GM23338 (cell line): ENCODE results near the gene GRIK1. TPM values are rescaled to one million over a fixed set of nuclear protein-coding genes. Genes with fewer than 3 reads are reported as not detected.

Source experiments
- ATAC-seq: fragments of 200-7000 bp; cut with Tn5 transposase; 3 replicates; pipeline ENCODE4 v1.9.1; 2020
- DNase-seq: peaks from one replicate; pipeline ENCODE4 v3.0.0-alpha.2; 2015; ENCODE audit warnings: low spot score
- H2AFZ ChIP-seq: fragments of 200-600 bp; sonication (generic); 2 replicates; pipeline ENCODE4 v1.8.0; 2016; ENCODE audit warnings: antibody characterized with exemption, mild to moderate bottlenecking, moderate library complexity
- H3F3A ChIP-seq: fragments of 200-600 bp; sonication (generic); replicated peaks from 2 replicates; pipeline ENCODE4 v1.8.0; 2017; ENCODE audit warnings: antibody characterized with exemption, mixed run types, low read depth
- H3K27ac ChIP-seq: fragments of 200-600 bp; sonication (generic); 2 replicates; pipeline ENCODE4 v1.6.1; 2016; ENCODE audit warnings: low read depth
- H3K27me3 ChIP-seq: fragments of 200-600 bp; sonication (generic); 2 replicates; pipeline ENCODE4 v1.8.0; 2016; ENCODE audit warnings: mild to moderate bottlenecking, mixed run types, moderate library complexity; ENCODE audit not compliant: insufficient read depth
- H3K36me3 ChIP-seq: fragments of 200-600 bp; sonication (generic); 2 replicates; pipeline ENCODE4 v1.8.0; 2016; ENCODE audit warnings: mild to moderate bottlenecking; ENCODE audit not compliant: insufficient read depth
- H3K4me1 ChIP-seq: fragments of 200-600 bp; sonication (generic); 2 replicates; pipeline ENCODE4 v1.8.0; 2016; ENCODE audit warnings: mild to moderate bottlenecking, moderate library complexity; ENCODE audit not compliant: insufficient read depth
- H3K4me2 ChIP-seq: fragments of 200-600 bp; sonication (generic); 2 replicates; pipeline ENCODE4 v1.7.1; 2017; ENCODE audit warnings: mixed run types
- H3K4me3 ChIP-seq: fragments of 200-600 bp; sonication (generic); 2 replicates; pipeline ENCODE4 v1.6.1; 2016; ENCODE audit warnings: mixed run types
- H3K79me2 ChIP-seq: fragments of 200-600 bp; sonication (generic); replicated peaks from 2 replicates; pipeline ENCODE4 v1.8.0; 2017; ENCODE audit warnings: mild to moderate bottlenecking; ENCODE audit not compliant: insufficient read depth
- H3K9me2 ChIP-seq: fragments of 200-600 bp; sonication (generic); 2 replicates; pipeline ENCODE4 v1.8.0; 2017; ENCODE audit not compliant: insufficient read depth
- H4K20me1 ChIP-seq: fragments of 200-600 bp; sonication (generic); replicated peaks from 2 replicates; pipeline ENCODE4 v1.8.0; 2017; ENCODE audit warnings: mild to moderate bottlenecking; ENCODE audit not compliant: insufficient read depth
- H3K27ac Mint-ChIP-seq: 2 replicates; pipeline ENCODE4 v1.8.0; 2020; ENCODE audit warnings: inconsistent platforms, mild to moderate bottlenecking, moderate library complexity, mixed read lengths
- H3K27me3 Mint-ChIP-seq: 3 replicates; pipeline ENCODE4 v1.8.0; 2022; ENCODE audit warnings: low read depth, mild to moderate bottlenecking, moderate library complexity, mixed read lengths, inconsistent platforms; ENCODE audit not compliant: insufficient read depth, poor library complexity
- H3K36me3 Mint-ChIP-seq: 3 replicates; pipeline ENCODE4 v1.8.0; 2021; ENCODE audit warnings: low read depth, mild to moderate bottlenecking, inconsistent platforms, moderate library complexity, mixed read lengths
- H3K4me1 Mint-ChIP-seq: 3 replicates; pipeline ENCODE4 v1.8.0; 2020; ENCODE audit warnings: mild to moderate bottlenecking, inconsistent platforms, mixed read lengths
- H3K4me3 Mint-ChIP-seq: 3 replicates; pipeline ENCODE4 v1.8.0; 2021; ENCODE audit warnings: moderate library complexity, mild to moderate bottlenecking, inconsistent platforms, mixed read lengths
- H3K9me3 Mint-ChIP-seq: 3 replicates; pipeline ENCODE4 v1.8.0; 2020; ENCODE audit warnings: moderate library complexity, mild to moderate bottlenecking, inconsistent platforms, mixed read lengths
- EZH2 ChIP-seq: fragments of 200-600 bp; sonication (generic); IDR thresholded peaks from one replicate; pipeline ENCODE4 v1.8.0; 2017; ENCODE audit warnings: antibody characterized with exemption, mild to moderate bottlenecking, low read depth; ENCODE audit not compliant: unreplicated experiment
- EZH2phosphoT487 ChIP-seq: fragments of 200-600 bp; sonication (generic); IDR thresholded peaks from one replicate; pipeline ENCODE4 v1.8.1; 2018; ENCODE audit warnings: antibody characterized with exemption; ENCODE audit not compliant: unreplicated experiment
- POLR2AphosphoS5 ChIP-seq: IDR thresholded peaks from 2 replicates; pipeline ENCODE4 v1.6.1; 2016; ENCODE audit warnings: antibody characterized with exemption, low read depth
- STAT1 ChIP-seq: IDR thresholded peaks from one replicate; pipeline ENCODE4 v1.6.1; 2016; ENCODE audit warnings: antibody characterized with exemption; ENCODE audit not compliant: unreplicated experiment
- ZNF331 ChIP-seq: fragments of 250-450 bp; sonication (Bioruptor Pico); IDR thresholded peaks from 2 replicates; pipeline ENCODE4 v1.5.0; 2020; ENCODE audit warnings: low read depth, mild to moderate bottlenecking, moderate library complexity
- polyA plus RNA-seq: library from polyadenylated mRNA; unstranded; fragments of >200 nt; fragmentation: Nextera tagmentation; extraction: Ambion mirVana; gene quantifications from 2 replicates; pipeline ENCODE4 v1.2.1, GENCODE V29; 2016
- total RNA-seq: library from RNA; depleted of rRNA; stranded (reverse); fragments of >200 nt; shearing (Covaris generic); gene quantifications from 2 replicates; pipeline ENCODE4 v1.2.3, GENCODE V29; 2014
- TF ChIP-seq, protein P1 (sequence below): fragments of 250-450 bp; sonication (Bioruptor Pico); IDR thresholded peaks from 2 replicates; pipeline ENCODE4 v1.5.0; 2020; ENCODE audit warnings: mild to moderate bottlenecking, moderate library complexity

The GRIK1 gene
- total and polyA plus RNA-seq, 2 experiments from 2014 or later, result 0.18 to 0.42 TPM

DNA sequence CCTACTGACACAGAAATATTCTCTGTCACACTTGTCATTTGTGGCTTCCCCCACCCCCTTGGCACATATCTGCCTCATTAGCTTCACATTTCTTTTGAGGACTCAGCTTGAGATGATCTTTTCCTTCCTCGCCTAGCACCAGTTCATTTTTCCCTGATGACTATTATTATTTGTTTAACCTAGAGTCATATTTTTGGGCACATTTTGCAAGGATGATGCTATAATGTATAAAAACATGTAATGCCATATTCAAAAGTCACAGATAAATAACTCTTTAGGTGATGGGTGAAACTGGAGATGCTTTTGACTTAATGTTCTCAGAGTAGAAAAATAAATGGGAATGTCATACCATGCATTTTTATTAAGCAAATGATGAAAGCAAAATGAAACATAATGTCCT lies 438.3 kb downstream of the GRIK1 start:
- Histone ChIP-seq H3K36me3 (peaks cover 3% of the 10 kb centered on the region; the same call in 1 of the 2 replicates), H3K4me2 (no peak overlapping the region), H2AFZ (no peak overlapping the region), H4K20me1 (no peaks in the 10 kb centered on the region), H3K79me2 (no peaks in the 10 kb centered on the region), H3K4me3 (no peak overlapping the region), H3F3A (no peaks in the 10 kb centered on the region), H3K9me2 (peaks cover 17% of the 10 kb centered on the region), H3K27ac (no peak overlapping the region), H3K4me1 (no peaks in the 10 kb centered on the region), H3K27me3 (no peaks in the 10 kb centered on the region)
- Mint-ChIP-seq H3K27me3 (peaks cover 2% of the 10 kb centered on the region), H3K4me1 (no peaks in the 10 kb centered on the region), H3K27ac (no peak overlapping the region), H3K4me3 (no peak overlapping the region), H3K36me3 (peaks cover 17% of the 10 kb centered on the region), H3K9me3 (peaks cover 16% of the 10 kb centered on the region)
- TF ChIP-seq EZH2phosphoT487, result no peak
- TF ChIP-seq EZH2, result no peak
- TF ChIP-seq, protein P1, sequence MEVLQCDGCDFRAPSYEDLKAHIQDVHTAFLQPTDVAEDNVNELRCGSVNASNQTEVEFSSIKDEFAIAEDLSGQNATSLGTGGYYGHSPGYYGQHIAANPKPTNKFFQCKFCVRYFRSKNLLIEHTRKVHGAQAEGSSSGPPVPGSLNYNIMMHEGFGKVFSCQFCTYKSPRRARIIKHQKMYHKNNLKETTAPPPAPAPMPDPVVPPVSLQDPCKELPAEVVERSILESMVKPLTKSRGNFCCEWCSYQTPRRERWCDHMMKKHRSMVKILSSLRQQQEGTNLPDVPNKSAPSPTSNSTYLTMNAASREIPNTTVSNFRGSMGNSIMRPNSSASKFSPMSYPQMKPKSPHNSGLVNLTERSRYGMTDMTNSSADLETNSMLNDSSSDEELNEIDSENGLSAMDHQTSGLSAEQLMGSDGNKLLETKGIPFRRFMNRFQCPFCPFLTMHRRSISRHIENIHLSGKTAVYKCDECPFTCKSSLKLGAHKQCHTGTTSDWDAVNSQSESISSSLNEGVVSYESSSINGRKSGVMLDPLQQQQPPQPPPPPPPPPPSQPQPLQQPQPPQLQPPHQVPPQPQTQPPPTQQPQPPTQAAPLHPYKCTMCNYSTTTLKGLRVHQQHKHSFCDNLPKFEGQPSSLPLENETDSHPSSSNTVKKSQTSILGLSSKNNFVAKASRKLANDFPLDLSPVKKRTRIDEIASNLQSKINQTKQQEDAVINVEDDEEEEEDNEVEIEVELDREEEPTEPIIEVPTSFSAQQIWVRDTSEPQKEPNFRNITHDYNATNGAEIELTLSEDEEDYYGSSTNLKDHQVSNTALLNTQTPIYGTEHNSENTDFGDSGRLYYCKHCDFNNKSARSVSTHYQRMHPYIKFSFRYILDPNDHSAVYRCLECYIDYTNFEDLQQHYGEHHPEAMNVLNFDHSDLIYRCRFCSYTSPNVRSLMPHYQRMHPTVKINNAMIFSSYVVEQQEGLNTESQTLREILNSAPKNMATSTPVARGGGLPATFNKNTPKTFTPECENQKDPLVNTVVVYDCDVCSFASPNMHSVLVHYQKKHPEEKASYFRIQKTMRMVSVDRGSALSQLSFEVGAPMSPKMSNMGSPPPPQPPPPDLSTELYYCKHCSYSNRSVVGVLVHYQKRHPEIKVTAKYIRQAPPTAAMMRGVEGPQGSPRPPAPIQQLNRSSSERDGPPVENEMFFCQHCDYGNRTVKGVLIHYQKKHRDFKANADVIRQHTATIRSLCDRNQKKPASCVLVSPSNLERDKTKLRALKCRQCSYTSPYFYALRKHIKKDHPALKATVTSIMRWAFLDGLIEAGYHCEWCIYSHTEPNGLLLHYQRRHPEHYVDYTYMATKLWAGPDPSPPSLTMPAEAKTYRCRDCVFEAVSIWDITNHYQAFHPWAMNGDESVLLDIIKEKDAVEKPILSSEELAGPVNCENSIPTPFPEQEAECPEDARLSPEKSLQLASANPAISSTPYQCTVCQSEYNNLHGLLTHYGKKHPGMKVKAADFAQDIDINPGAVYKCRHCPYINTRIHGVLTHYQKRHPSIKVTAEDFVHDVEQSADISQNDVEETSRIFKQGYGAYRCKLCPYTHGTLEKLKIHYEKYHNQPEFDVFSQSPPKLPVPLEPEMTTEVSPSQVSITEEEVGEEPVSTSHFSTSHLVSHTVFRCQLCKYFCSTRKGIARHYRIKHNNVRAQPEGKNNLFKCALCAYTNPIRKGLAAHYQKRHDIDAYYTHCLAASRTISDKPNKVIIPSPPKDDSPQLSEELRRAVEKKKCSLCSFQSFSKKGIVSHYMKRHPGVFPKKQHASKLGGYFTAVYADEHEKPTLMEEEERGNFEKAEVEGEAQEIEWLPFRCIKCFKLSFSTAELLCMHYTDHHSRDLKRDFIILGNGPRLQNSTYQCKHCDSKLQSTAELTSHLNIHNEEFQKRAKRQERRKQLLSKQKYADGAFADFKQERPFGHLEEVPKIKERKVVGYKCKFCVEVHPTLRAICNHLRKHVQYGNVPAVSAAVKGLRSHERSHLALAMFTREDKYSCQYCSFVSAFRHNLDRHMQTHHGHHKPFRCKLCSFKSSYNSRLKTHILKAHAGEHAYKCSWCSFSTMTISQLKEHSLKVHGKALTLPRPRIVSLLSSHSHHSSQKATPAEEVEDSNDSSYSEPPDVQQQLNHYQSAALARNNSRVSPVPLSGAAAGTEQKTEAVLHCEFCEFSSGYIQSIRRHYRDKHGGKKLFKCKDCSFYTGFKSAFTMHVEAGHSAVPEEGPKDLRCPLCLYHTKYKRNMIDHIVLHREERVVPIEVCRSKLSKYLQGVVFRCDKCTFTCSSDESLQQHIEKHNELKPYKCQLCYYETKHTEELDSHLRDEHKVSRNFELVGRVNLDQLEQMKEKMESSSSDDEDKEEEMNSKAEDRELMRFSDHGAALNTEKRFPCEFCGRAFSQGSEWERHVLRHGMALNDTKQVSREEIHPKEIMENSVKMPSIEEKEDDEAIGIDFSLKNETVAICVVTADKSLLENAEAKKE, result no peak
- no peak for TF ChIP-seq STAT1
- no peak for TF ChIP-seq ZNF331 (CRISPR knock-in tag)
- no peak for ATAC-seq
- no peak for DNase-seq

DNA sequence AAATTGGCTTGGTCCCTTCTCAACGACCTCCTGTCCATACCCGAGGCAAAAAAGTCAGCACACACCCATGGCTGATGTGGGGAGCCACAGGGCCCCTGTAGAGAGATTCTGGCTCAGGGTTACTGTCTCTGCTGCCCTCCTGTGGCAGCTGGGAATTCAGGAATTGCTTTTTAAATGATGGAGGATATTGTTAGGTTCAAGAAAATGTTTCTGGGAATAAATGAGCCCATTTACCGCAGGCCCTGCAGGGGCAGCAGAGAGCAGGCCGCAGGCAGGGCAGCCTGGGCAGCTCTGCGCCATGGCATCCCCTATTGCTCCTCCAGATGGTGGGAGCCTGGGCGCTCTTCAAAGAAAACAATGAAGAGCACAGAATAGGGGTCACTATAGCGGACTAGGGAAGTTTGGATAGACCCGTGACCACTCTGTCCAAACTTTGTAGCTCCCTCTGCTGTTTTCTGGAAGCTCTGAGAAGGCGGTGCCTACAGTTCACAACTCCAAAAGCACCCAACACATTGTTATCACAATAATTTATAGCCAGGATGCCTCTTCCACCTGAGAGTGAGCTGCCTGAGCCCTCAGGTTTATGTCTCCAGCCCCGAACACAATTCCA lies 440.0 kb downstream of the GRIK1 start:
- no peak overlapping the region for H3K27ac Mint-ChIP-seq
- H2AFZ ChIP-seq, result no peak overlapping the region
- H3K27ac ChIP-seq, result no peak overlapping the region
- peaks cover 3% of the 10 kb centered on the region; the same call in 1 of the 2 replicates for H3K36me3 ChIP-seq
- H3K4me3 Mint-ChIP-seq, result no peak overlapping the region
- no peaks in the 10 kb centered on the region for H3K27me3 ChIP-seq
- peaks cover 16% of the 10 kb centered on the region for H3K9me3 Mint-ChIP-seq
- H3K4me2 ChIP-seq, result no peak overlapping the region
- H3K36me3 Mint-ChIP-seq, result peaks cover 17% of the 10 kb centered on the region
- no peaks in the 10 kb centered on the region for H4K20me1 ChIP-seq
- H3K4me3 ChIP-seq, result no peak overlapping the region
- DNase-seq, result peak; percentile 84
- H3F3A ChIP-seq, result no peaks in the 10 kb centered on the region
- peaks cover 2% of the 10 kb centered on the region for H3K27me3 Mint-ChIP-seq
- H3K4me1 ChIP-seq, result no peaks in the 10 kb centered on the region
- no peaks in the 10 kb centered on the region for H3K79me2 ChIP-seq
- peaks cover 17% of the 10 kb centered on the region for H3K9me2 ChIP-seq
- H3K4me1 Mint-ChIP-seq, result no peaks in the 10 kb centered on the region
- peak; percentile 97 for ATAC-seq
- TF ChIP-seq, protein P1, result 0 out of 2 replicates have a peak, but pooled peaks have one; percentile 17
- TF ChIP-seq POLR2AphosphoS5, result no peak
